AG04450 (cell line): Measurements from ENCODE around the gene MSLN. TPM values are rescaled to one million over a fixed set of nuclear protein-coding genes. Genes with fewer than 3 reads are reported as not detected.

Experiments
- CTCF ChIA-PET: fragments of 300-600, 350-600 bp; formaldehyde crosslinking; extraction: SDS; loops from one replicate; lab custom pipeline; 2022; ENCODE audit warnings: antibody characterized with exemption, inconsistent platforms; lab: Charles Lee
- POLR2A ChIA-PET: fragments of 350-600 bp; formaldehyde crosslinking; extraction: SDS; loops from one replicate; lab custom pipeline; 2021; ENCODE audit warnings: antibody characterized with exemption, inconsistent platforms; lab: Yijun Ruan, JAX
- DNase-seq: peaks from one replicate; pipeline ENCODE4 v3.0.0-alpha.2; 2011; ENCODE audit warnings: low read depth, low spot score
- H3K27ac ChIP-seq: one replicate; pipeline ENCODE4 v1.5.1; 2012; ENCODE audit warnings: low read depth, low read length, control low read depth
- H3K27me3 ChIP-seq: one replicate; pipeline ENCODE4 v1.6.0; 2012; ENCODE audit warnings: low read length; ENCODE audit not compliant: control insufficient read depth, insufficient read depth
- H3K4me3 ChIP-seq: 2 replicates; pipeline ENCODE4 v1.5.1; 2011; ENCODE audit warnings: mild to moderate bottlenecking, low read depth, low read length, control low read depth
- H3K9me3 ChIP-seq: 2 replicates; pipeline ENCODE4 v1.5.1; 2012; ENCODE audit warnings: low read length; ENCODE audit not compliant: control insufficient read depth, insufficient read depth
- CTCF ChIP-seq: IDR thresholded peaks from 2 replicates; pipeline ENCODE4 v1.5.1; 2011; ENCODE audit warnings: low read depth, low read length, control low read depth, inconsistent platforms
- polyA plus RNA-seq: library from polyadenylated mRNA; depleted of rRNA; stranded (reverse); fragments of >200 nt; gene quantifications from 2 replicates; pipeline ENCODE4 v1.2.3, GENCODE V29; 2011

Gene MSLN
- polyA plus RNA-seq, 1 experiment: 0.11 TPM

GRCh38 chr16:778909-779527 is 18.5 kb downstream of the MSLN start:
- Histone ChIP-seq H3K27me3 (no peaks in the 10 kb centered on the region), H3K27ac (no peak overlapping the region), H3K4me3 (no peak overlapping the region), H3K9me3 (no peaks in the 10 kb centered on the region; the same call in 1 of the 2 replicates)
- no peak for DNase-seq
- TF ChIP-seq CTCF: no peak
- CTCF ChIA-PET: no interaction called here
- POLR2A ChIA-PET: no interaction called here

- ChIA-PET CTCF (no interaction called here), POLR2A (no interaction called here)
- no peak for DNase-seq
- no peak for TF ChIP-seq CTCF
- no peaks in the 10 kb centered on the region; the same call in 1 of the 2 replicates for H3K9me3 ChIP-seq
- no peak overlapping the region for H3K27ac ChIP-seq
- no peaks in the 10 kb centered on the region for H3K27me3 ChIP-seq
- H3K4me3 ChIP-seq: no peak overlapping the region
These were observed 19.0 kb downstream of the MSLN start for GRCh38 chr16:779561-779960.

- Histone ChIP-seq H3K9me3 (no peaks in the 10 kb centered on the region; the same call in 1 of the 2 replicates), H3K27ac (no peak overlapping the region), H3K27me3 (no peaks in the 10 kb centered on the region), H3K4me3 (no peak overlapping the region)
- TF ChIP-seq CTCF: no peak
- no peak for DNase-seq
- ChIA-PET POLR2A (no interaction called here), CTCF (no interaction called here)
These were observed 19.8 kb downstream of the MSLN start for GRCh38 chr16:780296-780695.

GRCh38 chr16:781346-782010 is 20.9 kb downstream of the MSLN start:
- TF ChIP-seq CTCF: no peak
- Histone ChIP-seq H3K27me3 (no peaks in the 10 kb centered on the region), H3K9me3 (no peaks in the 10 kb centered on the region; the same call in 1 of the 2 replicates), H3K27ac (no peak overlapping the region), H3K4me3 (no peak overlapping the region)
- ChIA-PET CTCF (no interaction called here), POLR2A (no interaction called here)
- DNase-seq: no peak

- no peak for DNase-seq
- CTCF ChIA-PET: no interaction called here
These were observed 21.7 kb downstream of the MSLN start for GRCh38 chr16:782258-782657.

More at GRCh38 chr16:782258-782657, 21.7 kb downstream of the MSLN start:
- Histone ChIP-seq H3K27me3 (no peaks in the 10 kb centered on the region), H3K4me3 (no peak overlapping the region), H3K27ac (no peak overlapping the region), H3K9me3 (no peaks in the 10 kb centered on the region; the same call in 1 of the 2 replicates)
- TF ChIP-seq CTCF: no peak
- POLR2A ChIA-PET: no interaction called here
